ENCODE measurements around the gene CNTN4.

The CNTN4 gene

GRCh38 chr3:3064297-3064696, 965.6 kb downstream of the CNTN4 start:
- no peak for DNase-seq (ENCODE audit: low read depth)

GRCh38 chr3:3065876-3066275, 967.2 kb downstream of the CNTN4 start:
- no peak for DNase-seq (ENCODE audit: low read depth)

GRCh38 chr3:3066378-3066777, 967.7 kb downstream of the CNTN4 start:
- DNase-seq (ENCODE audit: low read depth): no peak

GRCh38 chr3:3066910-3067309, 968.2 kb downstream of the CNTN4 start:
- no peak for DNase-seq (ENCODE audit: low read depth)

- no peak for DNase-seq (ENCODE audit: low read depth)
These were observed 969.8 kb downstream of the CNTN4 start for GRCh38 chr3:3068358-3068881.

- no peak for DNase-seq (ENCODE audit: low read depth)
These were observed 971.1 kb downstream of the CNTN4 start for GRCh38 chr3:3069723-3070122.

GRCh38 chr3:3071136-3071535, 972.5 kb downstream of the CNTN4 start:
- DNase-seq (ENCODE audit: low read depth): no peak

GRCh38 chr3:3074551-3075257, 976.0 kb downstream of the CNTN4 start:
- no peak for DNase-seq (ENCODE audit: low read depth)

- DNase-seq (ENCODE audit: low read depth): no peak
These were observed 981.6 kb downstream of the CNTN4 start for GRCh38 chr3:3080309-3080708.

- no peak for DNase-seq (ENCODE audit: low read depth)
These were observed 982.9 kb downstream of the CNTN4 start for GRCh38 chr3:3081381-3082233.

GRCh38 chr3:3082234-3082924, 983.7 kb downstream of the CNTN4 start:
- DNase-seq (ENCODE audit: low read depth): no peak

- DNase-seq (ENCODE audit: low read depth): no peak
These were observed 986.2 kb downstream of the CNTN4 start for GRCh38 chr3:3084890-3085289.

GRCh38 chr3:3085782-3086181, 987.1 kb downstream of the CNTN4 start:
- DNase-seq (ENCODE audit: low read depth): no peak

GRCh38 chr3:3086239-3086638, 987.6 kb downstream of the CNTN4 start:
- no peak for DNase-seq (ENCODE audit: low read depth)

- no peak for DNase-seq (ENCODE audit: low read depth)
These were observed 988.6 kb downstream of the CNTN4 start for GRCh38 chr3:3087279-3087678.

GRCh38 chr3:3087716-3088465, 989.2 kb downstream of the CNTN4 start:
- DNase-seq (ENCODE audit: low read depth): no peak

GRCh38 chr3:3089017-3089416, 990.4 kb downstream of the CNTN4 start:
- DNase-seq (ENCODE audit: low read depth): no peak

GRCh38 chr3:3097958-3098357, 999.3 kb downstream of the CNTN4 start:
- no peak for DNase-seq (ENCODE audit: low read depth)

GRCh38 chr3:3101660-3102458, 1003.2 kb downstream of the CNTN4 start:
- DNase-seq (ENCODE audit: low read depth): no peak

GRCh38 chr3:3102751-3103150, 1004.1 kb downstream of the CNTN4 start:
- no peak for DNase-seq (ENCODE audit: low read depth)

GRCh38 chr3:3105246-3105645, 1006.6 kb downstream of the CNTN4 start:
- no peak for DNase-seq (ENCODE audit: low read depth)

Data from activated T-cell treated with anti-CD3 and anti-CD28 coated beads for 1 hour (primary cell).